ENCODE results near the gene GNA14. TPM values are rescaled to one million over a fixed set of nuclear protein-coding genes. Genes with fewer than 3 reads are reported as not detected.
A peak's percentile ranks its signal among the peaks of the same experiment; 100 is the strongest.
"Not testable (repeated sequence)": the region's sequence is repeated elsewhere in the genome, so short reads cannot be mapped to it uniquely, and the experiment has no call there.

GNA14 gene
- total RNA-seq, 1 donor: 0.72 TPM

DNA sequence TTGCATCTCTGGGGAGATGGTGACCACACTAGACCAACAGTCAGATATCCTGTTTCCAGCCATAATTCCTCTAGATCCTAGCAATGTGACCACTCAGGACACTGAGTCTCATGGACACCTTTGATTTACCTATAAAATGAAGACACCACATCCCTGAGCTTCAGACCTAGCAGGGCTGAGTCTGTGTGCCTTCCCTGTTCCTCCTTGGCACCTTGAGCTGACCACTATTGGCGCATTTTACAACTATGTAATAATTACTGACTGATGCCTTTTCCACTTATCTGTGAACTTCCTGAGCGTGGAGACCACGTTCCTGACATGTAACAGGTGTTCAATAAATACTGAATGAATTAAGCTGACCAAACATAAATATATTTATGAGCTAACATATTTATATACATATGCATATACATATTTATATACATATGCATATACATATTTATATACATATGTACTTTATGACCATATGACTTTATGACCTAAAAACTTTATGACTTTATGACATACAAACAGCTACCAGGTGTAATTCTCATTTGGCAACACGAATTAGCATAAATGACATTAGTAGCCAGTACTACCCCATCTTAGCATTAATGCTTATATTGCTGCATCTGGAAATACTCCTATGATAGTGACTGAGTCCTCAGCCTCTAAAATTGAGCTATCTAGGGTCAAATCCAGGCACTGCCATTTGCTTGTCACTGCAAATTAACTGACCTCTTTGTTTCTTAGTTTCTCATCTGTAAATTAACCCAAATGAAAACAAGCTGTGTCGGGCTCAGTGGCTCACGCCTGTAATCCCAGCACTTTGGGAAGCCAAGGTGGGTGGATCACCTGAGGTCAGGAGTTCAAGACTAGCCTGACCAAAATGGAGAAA lies 150.6 kb downstream of the GNA14 start:
- no peak for TF ChIP-seq CTCF (IDR thresholded peaks at IDR 0.05; ENCODE audit: extremely low read depth, low read depth, low read length)
- Histone ChIP-seq H3K9me3 (ENCODE audit: low read depth, low read length) (no peaks in the 10 kb centered on the region), H4K20me1 (ENCODE audit: insufficient read depth, low read length) (no peaks in the 10 kb centered on the region), H3K4me3 (ENCODE audit: insufficient read depth, low read length) (no peak overlapping the region), H2AFZ (ENCODE audit: low read length) (no peak overlapping the region), H3K36me3 (ENCODE audit: insufficient read depth, low read length) (no peaks in the 10 kb centered on the region), H3K79me2 (ENCODE audit: insufficient read depth, low read length) (no peaks in the 10 kb centered on the region), H3K4me1 (ENCODE audit: insufficient read depth, low read length) (peaks cover 22% of the 10 kb centered on the region), H3K27ac (ENCODE audit: low read depth, low read length) (no peak overlapping the region), H3K27me3 (ENCODE audit: insufficient read depth, low read length) (no peaks in the 10 kb centered on the region), H3K4me2 (ENCODE audit: insufficient read depth, low read length) (no peak overlapping the region)
- DNase-seq (ENCODE audit: insufficient read length, low spot score, missing footprints): no peak

- Histone ChIP-seq H3K27ac (ENCODE audit: low read depth, low read length) (peak overlapping the region; percentile 40), H3K4me3 (ENCODE audit: insufficient read depth, low read length) (no peak overlapping the region), H3K79me2 (ENCODE audit: insufficient read depth, low read length) (no peaks in the 10 kb centered on the region), H3K4me2 (ENCODE audit: insufficient read depth, low read length) (peak overlapping the region; percentile 17), H2AFZ (ENCODE audit: low read length) (peak overlapping the region; percentile 59), H3K9me3 (ENCODE audit: low read depth, low read length) (no peaks in the 10 kb centered on the region), H4K20me1 (ENCODE audit: insufficient read depth, low read length) (no peaks in the 10 kb centered on the region), H3K4me1 (ENCODE audit: insufficient read depth, low read length) (peaks cover 20% of the 10 kb centered on the region), H3K36me3 (ENCODE audit: insufficient read depth, low read length) (no peaks in the 10 kb centered on the region), H3K27me3 (ENCODE audit: insufficient read depth, low read length) (no peaks in the 10 kb centered on the region)
- DNase-seq (ENCODE audit: insufficient read length, low spot score, missing footprints): peak; percentile 92
- TF ChIP-seq CTCF (IDR thresholded peaks at IDR 0.05; ENCODE audit: extremely low read depth, low read depth, low read length): no peak
Observed at GRCh38 chr9:77495834-77496671, 152.1 kb downstream of the GNA14 start.

- H3K36me3 ChIP-seq (ENCODE audit: insufficient read depth, low read length); H3K4me2 ChIP-seq (ENCODE audit: insufficient read depth, low read length); H3K27me3 ChIP-seq (ENCODE audit: insufficient read depth, low read length); DNase-seq (ENCODE audit: insufficient read length, low spot score, missing footprints); H4K20me1 ChIP-seq (ENCODE audit: insufficient read depth, low read length); H2AFZ ChIP-seq (ENCODE audit: low read length); H3K4me1 ChIP-seq (ENCODE audit: insufficient read depth, low read length); H3K4me3 ChIP-seq (ENCODE audit: insufficient read depth, low read length); H3K79me2 ChIP-seq (ENCODE audit: insufficient read depth, low read length); H3K9me3 ChIP-seq (ENCODE audit: low read depth, low read length); H3K27ac ChIP-seq (ENCODE audit: low read depth, low read length): not testable (repeated sequence)
Observed at GRCh38 chr9:77490279-77490678, 157.8 kb downstream of the GNA14 start.

DNA sequence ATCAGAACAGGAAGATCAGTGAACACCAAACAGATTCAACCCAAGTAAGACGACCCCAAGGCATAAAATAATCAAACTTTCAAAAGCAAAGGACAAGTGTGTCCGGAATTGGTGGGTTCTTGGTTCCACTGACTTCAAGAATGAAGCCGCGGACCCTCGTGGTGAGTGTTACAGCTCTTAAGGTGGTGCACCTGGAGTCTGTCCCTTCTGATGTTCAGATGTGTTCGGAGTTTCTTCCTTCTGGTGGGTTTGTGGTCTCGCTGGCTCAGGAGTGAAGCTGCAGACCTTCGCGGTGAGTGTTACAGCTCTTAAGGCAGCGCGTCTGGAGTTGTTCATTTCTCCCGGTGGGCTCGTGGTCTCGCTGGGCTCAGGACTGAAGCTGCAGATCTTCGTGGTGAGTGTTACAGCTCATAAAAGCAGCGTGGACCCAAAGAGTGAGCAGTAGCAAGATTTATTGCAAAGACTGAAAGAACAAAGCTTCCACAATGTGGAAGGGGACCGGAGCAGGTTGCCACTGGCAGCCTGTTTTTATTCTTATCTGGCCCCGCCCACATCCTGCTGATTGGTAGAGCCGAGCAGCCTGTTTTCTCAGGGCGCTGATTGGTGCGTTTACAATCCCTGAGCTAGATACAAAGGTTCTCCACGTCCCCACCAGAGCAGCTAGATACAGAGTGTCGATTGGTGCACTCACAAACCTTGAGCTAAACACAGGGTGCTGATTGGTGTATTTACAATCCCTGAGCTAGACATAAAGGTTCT lies 158.5 kb downstream of the GNA14 start:
- not testable (repeated sequence) for H3K4me1 ChIP-seq (ENCODE audit: insufficient read depth, low read length); H3K9me3 ChIP-seq (ENCODE audit: low read depth, low read length); H3K4me2 ChIP-seq (ENCODE audit: insufficient read depth, low read length); H3K27me3 ChIP-seq (ENCODE audit: insufficient read depth, low read length); H3K4me3 ChIP-seq (ENCODE audit: insufficient read depth, low read length); H3K36me3 ChIP-seq (ENCODE audit: insufficient read depth, low read length); H3K79me2 ChIP-seq (ENCODE audit: insufficient read depth, low read length); H4K20me1 ChIP-seq (ENCODE audit: insufficient read depth, low read length); H2AFZ ChIP-seq (ENCODE audit: low read length); DNase-seq (ENCODE audit: insufficient read length, low spot score, missing footprints); H3K27ac ChIP-seq (ENCODE audit: low read depth, low read length)

Measured in osteoblast (primary cell).